Measurements from ENCODE around the gene DDB1.

The DDB1 gene

DNA sequence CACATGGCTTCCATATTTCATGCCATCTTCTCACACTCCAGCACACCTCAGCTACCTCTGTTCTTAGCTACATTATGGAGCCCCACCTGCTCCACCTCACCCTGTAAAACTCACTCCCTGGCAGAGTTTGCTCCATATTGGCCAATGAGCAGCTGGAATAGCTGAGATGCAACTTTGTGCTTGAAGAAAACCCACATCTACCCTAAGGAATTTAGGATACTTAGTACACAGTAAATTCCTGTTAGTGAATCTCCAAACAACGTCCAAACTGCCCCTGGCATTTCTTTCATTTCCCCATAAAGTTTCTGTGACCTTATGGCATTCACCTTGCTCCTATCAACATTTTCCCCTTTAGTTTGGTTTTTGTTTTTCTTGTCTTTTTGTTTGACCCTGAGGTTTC lies 35.6 kb downstream of the DDB1 start:
- no peak for DNase-seq (ENCODE audit: low read depth in 3 of 3)

DNA sequence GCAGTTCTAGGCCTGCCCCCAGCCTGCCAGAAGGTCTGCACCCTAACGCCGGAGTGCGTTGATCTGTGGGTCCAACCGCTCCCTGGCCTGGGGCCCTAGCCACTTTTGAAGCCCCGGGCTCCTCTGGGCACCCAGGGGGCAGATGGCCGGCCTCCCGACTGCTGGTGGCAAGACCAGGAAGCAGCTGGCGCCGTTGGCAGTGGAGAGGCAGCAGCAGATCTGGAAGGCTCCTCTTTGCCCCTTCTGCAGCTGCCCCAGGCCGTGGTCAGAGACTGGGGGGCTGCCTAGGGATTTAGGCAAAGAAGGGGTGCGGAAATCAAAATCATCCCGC lies 37.3 kb downstream of the DDB1 start:
- DNase-seq (ENCODE audit: low read depth in 3 of 3): no peak

DNA sequence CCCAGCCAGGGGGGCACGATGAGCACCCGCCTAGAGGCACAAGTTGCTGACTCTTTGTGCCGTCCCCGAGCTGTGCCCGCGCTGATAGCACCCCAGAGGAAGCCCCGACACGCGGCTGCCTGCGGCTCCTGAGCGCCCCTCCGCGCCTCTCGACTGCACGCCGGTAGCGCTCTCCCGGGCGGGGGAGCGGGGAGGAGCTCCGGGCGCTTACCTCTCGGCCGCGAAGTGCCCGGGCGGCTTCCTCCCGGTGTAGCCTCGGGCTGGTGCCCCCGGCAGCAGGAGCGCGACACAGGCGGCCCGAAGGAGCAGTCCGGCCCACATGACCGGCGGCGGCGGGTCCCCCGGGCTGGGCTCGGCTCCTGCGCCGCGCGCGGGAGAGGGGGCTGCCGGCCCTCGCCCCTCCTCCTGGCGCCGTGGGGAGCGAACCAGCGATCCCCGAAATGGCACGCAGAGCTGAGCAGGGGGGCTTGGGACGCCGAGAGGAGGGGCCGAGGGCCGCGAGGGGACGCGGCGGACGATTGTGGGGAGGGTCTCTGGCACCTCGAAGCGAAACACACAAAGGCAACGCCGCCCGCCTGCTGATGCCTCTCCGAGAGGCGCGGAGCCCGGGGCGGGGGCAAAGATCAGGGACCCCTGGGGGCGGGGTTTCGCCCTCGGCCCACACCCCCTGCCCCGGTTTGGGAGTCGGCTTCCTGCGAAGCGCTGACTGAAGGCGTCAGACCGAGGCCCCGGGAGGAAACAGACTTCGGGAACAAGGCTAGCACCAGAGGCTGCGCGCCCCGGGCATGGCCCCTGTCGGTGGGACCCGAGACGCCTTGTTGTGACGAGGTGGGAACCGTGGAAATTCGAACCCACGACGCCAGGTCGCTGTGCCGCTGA lies 37.9 kb downstream of the DDB1 start, which contains the start of gene VWCE:
Gene VWCE, minus strand, starts transcription at position 600 of the 879 bp plus-strand sequence. Its CDS starts 279 bp downstream, at position 321.
- peak; percentile 44 to 64 (median 62) for DNase-seq (ENCODE audit: low read depth in 3 of 3)

DNA sequence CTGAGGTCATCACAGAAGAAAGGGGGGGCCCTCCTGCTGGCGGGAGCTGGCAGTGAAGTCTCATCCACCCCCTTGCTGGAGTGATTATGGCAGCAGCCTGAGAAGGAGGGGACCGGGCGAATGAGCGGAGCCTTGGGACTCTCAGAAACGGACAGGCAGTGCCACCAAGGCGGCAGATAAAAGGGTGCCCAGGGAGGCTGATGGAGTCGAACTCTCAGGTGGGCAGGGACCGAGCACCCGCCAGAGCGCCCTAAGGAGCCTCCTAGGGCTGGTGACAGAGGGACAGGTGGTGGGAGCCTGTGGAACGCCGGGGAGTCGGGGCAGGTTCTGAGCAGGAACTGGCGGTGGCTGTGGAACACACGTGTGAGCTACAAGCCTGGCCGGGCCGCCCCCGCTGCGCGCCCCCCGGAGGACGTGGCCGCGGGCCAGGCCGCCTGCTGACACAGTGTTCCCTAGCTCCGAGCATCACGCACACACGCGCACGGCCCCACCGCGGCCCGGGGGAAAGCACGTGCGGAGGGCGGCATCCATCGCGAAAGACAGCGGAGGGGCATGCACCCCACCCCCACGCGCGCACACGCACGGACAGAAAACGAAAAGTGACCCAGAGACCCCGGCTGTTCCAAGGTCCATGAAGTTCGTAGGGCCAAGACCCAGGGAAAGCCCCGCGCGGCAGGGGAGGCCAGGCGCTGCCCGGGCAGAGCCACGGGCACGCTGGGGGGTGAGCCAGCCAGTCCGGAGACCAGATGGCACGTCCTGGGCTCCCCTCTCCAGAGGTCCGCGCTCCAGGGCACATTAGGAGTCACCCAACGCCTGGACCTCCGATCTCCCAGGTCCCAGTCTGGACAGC lies 38.8 kb downstream of the DDB1 start:
- peak in 2 of 3 donors; percentile 22 to 29 for DNase-seq (ENCODE audit: low read depth in 3 of 3)

DNA sequence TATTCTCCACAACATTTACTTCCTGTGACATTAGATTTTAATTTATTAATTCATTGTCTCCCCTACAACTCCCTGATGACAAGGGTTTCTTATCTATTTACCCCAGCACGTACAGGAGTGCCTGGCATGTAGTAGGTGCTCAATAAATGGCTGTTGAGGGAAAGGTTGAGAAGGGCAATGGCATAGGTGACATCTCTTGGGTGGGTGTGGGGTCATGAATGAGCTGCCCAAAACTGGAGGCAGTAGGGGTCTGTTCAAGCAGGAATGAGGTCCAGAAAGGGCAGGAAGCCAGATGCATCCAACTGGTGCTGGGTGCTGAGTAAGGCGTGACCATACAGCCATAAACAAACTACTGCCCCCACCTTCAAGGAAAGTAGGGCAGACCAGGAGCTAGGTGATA lies 40.5 kb downstream of the DDB1 start:
- no peak for DNase-seq (ENCODE audit: low read depth in 3 of 3)

DNA sequence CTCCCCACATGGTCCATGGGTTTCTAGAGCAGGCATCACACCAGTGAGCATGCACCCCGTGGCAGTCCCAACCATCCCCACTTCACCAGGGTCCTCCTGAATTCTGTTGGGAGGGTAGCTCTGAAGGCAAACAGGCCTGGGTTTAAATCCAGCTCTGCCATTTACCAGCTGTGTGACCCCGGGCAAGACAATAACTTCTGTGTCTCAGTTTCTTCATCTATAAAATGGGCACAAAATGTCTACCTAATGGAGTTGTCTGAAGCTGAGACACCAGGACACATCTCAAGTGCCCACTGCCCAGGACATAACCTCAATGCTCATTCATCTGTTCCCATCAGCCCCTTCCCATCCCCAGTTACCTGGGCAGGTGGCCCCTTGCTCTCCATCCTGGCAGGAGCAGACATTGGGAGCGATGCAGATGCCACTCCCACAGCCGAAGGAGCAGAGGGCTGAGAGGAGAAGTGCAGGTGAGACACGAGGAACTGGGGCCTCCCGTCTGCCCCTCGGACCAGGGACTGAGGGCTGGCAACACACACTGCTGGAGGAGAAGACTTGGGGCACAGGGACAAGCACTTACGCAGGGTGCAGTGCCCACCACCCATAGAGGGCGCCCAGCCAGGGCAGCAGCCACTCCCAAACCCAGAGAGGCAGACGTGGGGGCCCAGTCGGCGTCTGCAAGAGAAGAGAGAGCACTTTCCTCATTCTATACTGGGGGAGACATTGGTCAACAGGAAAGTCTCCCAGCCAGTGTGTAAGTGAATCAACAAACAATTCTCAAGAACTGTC lies 41.8 kb downstream of the DDB1 start:
- no peak for DNase-seq (ENCODE audit: low read depth in 3 of 3)

DNA sequence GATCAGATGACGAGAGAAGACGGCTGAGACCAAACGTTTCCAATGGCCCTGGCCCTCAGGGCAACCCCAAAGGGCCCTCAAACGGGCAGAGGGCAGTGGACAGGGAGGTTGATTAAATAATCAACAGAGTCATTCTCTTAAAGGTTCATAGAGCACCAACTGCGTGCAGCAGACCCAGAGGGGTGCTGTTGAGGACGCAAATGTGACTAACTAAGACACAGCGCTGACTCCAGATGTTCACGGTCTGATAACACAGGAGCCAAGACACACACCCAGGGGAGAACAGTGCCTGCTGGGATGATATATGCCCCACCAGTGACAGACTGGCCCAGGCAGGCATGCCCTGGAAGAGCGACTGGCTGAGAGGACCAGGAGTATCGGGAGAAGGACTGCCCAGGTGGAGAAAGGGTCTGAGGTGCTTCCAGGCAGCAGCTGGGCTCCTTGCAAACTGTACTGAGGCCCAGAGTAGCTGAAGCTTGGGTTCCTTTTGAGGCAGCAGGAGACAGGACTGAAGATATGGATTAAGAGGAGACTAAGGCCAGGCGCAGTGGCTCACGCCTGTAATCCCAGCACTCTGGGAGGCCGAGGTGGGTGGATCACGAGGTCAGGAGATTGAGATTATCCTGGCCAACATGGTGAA lies 45.4 kb downstream of the DDB1 start:
- no peak for DNase-seq (ENCODE audit: low read depth in 3 of 3)

DNA sequence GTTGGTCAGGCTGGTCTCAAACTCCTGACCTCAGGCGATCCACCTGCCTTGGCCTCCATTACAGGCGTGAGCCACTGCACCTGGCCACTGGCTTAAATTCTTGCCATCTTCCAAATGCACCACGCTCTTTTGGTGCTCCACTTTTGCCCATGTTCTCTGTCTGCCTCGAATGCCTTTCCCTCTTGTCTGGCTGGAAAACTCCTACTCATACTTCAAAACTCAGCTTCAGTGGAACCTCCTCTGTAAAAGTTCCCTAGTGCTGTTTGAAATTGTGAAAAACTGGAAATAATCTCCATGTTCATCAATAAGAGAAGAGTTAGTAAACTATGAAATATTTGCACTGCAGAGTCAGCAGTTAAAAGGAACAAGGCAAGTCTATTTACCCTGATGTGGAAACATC lies 49.3 kb downstream of the DDB1 start:
- no peak for DNase-seq (ENCODE audit: low read depth in 3 of 3)

DNA sequence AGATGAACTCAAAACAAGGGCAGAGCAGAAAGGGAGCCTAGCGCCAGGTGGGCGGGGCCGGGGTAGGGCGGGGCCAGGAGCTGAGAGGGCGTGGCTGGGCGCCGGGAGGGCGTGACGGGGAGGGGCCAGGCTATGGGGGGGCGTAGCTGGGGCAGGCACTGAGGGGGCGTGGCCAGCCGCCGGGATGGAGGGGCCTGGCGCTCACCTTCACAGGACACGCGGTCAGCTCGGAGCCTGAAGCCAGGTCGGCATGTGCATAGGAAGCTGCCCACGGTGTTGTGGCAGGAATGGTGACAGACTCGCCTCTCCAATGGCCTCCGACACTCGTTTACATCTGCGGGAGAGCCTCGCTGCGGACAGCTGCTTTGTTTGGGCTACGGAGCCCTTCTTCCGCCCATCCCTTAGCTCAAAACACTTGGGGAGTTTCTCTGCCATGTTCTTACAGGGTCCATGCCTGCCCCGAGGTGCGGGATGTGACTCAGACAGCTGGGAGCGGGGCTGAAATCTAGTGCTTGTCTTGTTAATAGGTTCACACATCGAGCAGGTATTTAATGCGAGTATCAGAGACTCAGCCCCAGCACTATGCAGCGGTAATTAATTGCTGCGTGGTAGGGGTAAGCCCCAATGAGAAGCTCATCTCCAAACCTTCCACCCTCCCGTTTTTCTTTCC lies 51.2 kb downstream of the DDB1 start:
- peak in 2 of 3 donors; percentile 15 for DNase-seq (ENCODE audit: low read depth in 3 of 3)

DNA sequence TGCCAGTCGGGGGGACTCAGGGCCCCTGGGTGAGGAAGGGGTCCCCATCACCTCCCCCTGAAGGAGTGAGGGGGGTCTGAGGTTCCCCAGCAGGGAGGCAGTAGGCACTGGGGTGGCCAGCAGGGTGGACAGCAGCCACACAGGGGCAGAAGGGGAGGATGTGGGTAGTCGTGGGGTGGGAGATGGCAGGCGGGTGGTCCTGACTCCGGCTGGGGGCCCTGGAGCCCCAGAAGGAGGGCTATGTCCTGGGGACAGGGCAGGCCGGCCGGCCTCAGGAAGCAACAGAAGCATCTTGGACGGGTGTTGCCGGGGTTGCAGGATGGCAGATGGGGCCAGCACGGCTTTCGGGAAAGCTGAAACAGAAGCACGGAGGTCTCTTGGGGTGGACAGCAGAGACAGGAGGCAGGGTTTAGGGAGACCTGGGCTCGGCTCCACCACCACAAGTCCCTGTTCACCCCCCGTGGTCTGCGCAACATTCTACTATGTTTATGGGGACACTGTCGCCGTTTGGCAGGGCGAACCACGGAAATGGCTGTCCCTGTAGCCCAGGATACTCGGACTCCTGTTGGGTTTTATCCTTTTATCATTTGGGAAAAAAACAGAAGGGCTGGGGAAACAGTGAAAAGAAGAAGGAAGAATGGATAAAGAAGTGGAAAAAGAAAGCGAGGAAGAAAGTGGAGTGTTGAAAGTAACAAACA lies 51.9 kb downstream of the DDB1 start:
- DNase-seq (ENCODE audit: low read depth in 3 of 3): no peak

DNA sequence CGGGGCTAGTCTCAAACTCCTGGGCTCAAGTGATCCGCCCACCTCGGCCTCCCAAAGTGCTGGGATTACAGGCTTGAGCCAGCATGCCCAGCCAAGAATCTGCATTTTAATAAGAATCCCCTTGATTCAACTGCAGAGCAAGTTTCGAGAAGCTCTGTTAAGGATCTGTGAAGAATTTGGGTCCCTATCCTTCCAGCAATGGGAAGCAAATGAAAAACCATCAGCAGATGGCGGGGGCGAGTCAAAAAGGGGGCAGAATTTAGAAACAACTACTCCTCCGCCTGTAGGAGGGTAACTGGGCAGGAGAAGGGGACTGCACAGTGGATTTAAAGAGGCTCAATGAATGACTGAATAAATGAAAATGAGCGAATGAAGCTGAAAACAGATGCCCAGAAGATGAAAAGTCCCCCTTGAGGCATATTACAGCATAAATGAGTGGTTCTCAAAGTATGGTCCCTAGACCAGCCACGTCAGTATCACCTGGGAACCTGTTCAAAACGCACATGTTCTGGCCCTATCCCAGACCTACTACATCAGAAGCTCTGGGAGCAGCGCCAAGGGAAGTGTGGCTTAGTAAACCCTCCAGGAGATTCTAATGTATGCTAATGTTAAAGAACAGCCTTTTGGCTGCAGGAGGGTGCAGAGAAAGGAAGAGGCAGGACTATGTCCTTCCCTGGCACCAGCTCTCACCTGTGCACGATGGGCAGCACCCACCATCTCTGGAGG lies 52.8 kb downstream of the DDB1 start:
- DNase-seq (ENCODE audit: low read depth in 3 of 3): no peak

DNA sequence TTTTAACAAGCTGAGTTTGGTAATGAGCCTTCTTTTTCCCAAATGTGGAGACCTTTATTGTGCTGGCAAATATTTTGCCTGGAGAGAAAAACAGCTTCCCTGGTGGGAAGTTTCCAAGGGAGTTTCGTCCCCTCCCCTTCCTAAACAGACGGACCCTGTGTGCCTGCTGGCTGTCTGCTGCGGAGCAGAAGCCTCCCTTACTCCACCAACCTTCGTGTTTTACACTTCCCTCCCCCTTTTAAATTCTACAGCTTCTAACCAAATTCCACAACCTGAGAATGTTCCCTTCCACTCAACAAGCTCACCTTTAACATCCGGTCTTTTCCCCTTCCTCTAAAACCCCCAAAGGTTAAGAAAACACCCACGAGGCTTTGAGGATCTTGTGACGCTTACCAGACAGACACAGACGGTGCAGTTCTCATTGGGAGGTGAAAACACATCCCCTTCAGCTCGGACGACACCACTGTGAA lies 54.9 kb downstream of the DDB1 start:
- DNase-seq (ENCODE audit: low read depth in 3 of 3): no peak

DNA sequence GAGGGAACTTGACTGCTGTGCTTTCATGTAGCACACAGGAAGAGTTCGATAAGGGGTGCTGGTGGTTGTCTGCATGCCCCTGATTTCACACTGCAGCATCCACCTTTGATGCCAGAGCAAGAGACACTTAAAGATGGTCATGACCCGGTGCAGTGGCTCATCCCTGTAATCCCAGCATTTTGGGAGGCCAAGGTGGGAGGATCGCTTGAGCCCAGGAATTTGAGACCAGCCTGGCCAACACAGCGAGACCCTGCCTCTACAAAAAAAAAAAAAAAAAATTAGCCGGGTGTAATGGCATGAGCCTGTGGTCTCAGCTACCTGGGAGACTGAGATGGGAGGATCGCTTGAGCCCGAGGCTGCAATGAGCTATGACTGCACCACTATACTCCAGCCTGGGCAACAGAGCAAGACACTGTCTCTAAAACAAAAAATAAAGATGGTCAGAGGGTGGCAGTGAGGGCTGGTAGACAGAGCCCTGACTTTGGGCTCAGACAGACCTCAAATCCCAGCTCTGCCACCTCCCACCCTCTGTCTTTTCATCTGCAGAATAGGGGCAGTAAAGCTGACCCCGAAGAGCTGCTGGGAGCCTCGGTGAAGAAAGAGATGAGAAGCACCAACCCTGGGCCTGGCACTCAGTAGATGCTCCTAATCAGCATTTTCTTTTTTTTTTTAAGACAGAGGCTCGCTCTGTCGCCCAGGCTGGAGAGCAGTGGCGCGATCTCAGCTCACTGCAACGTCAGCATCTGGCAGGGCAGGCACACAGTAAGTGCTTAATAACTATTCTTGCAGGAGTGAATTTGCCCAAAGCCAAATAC lies 55.5 kb downstream of the DDB1 start:
- DNase-seq (ENCODE audit: low read depth in 3 of 3): no peak

DNA sequence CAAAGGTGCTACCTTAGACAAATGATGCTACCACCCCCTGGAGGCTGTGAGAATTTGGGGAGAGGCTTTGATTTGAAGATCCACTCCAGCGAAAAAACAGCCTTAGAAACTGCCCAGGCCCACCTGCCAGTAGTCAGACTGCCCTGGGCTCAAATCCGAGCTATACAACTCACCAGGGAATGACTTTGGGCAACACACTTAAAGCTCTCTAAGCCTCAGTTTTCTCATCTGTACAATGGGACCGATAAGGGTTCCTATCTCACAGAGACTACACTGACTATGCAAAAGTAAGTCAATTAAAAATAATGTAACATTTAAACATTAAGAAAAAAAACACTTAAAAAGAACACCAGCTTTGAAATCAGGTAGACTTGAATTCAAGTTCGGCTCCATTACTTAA lies 57.7 kb downstream of the DDB1 start:
- no peak for DNase-seq (ENCODE audit: low read depth in 3 of 3)

DNA sequence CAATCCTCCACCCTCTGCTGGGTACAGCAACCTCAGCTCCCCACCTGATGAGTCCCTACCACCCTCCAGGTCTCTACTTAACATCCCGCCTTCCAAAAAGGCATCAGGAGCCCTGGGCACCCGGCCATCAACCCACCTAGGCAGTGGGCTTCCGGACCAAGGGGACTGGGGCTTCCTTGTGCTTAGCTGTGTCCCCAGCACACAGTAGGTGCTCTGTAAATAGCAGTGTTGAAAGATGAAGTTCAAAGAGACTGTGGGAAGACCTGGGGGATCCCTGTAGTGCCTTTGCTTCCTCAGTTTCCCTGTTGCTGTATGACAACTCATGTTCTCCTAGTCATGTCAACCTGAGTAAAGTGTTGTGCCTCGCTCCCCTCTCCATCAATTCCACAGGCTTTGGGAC lies 58.8 kb downstream of the DDB1 start:
- no peak for DNase-seq (ENCODE audit: low read depth in 3 of 3)

DNA sequence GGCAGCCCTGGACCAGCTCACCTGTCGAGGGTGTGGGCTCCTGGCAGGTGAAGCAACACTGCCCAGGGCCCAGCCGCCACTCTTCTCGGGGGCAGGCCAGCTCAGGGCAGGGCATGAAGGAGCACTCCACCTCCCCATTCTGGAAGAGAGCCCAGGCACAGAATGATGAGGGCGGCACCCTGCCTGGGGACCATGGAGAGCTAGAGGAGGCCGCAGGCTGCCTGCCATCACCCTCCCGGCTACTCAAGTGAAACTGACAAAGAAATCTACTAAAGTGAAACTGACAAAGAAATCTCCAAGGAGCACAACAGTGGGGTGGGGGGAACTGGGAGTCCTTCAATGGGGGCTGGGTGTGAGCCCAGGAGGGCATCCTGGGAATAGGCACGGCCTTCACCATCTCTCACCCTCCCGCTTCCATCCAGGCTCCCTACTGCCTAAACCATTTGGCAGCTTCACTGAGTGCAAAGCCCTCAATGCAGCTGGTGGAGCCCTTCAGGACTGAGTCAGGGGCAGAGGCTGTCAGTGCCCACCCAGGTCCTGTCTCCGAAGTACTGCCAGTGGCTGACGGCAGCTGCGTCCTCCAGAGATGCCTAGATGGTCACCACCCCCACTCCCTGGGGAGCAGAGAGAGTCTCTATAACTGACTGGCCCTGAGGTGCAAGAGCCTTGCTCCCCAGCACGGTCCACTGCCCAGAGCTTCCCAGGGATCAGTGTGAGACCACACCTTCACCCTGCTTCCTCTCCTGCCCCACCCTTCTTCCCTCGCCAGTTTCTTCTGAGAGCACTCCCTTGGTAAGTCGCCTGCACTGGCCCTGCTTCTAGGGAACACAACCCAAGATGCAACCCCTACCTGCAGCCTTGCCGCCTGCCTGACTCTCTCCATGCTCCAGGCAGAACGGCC lies 59.5 kb downstream of the DDB1 start:
- DNase-seq (ENCODE audit: low read depth in 3 of 3): no peak

DNA sequence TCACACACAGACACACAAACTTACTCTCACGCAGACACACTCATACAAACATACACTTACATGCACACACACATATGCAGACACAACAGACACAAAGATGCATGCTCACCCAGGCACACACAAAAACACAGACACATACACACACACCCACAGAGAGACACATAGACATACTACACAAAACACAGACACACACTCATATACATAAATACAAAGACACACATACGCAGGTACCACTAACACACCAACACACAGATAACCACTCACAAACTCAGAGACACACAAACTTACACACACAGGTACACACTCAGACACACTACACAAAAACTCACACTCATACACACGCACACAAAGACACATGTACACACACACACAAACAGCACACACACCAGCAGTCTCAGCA lies 60.2 kb downstream of the DDB1 start:
- DNase-seq (ENCODE audit: low read depth in 3 of 3): no peak
